HS-27A (cell line): ENCODE measurements around the gene PARD6G.
"Not testable (repeated sequence)": the region's sequence is repeated elsewhere in the genome, so short reads cannot be mapped to it uniquely, and the experiment has no call there.

Experiments
- DNase-seq: peaks from one replicate; pipeline ENCODE4 v3.0.0-alpha.2; 2012; ENCODE audit warnings: low read depth, missing footprints

PARD6G gene, protein sequence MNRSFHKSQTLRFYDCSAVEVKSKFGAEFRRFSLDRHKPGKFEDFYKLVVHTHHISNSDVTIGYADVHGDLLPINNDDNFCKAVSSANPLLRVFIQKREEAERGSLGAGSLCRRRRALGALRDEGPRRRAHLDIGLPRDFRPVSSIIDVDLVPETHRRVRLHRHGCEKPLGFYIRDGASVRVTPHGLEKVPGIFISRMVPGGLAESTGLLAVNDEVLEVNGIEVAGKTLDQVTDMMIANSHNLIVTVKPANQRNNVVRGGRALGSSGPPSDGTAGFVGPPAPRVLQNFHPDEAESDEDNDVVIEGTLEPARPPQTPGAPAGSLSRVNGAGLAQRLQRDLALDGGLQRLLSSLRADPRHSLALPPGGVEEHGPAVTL

DNA sequence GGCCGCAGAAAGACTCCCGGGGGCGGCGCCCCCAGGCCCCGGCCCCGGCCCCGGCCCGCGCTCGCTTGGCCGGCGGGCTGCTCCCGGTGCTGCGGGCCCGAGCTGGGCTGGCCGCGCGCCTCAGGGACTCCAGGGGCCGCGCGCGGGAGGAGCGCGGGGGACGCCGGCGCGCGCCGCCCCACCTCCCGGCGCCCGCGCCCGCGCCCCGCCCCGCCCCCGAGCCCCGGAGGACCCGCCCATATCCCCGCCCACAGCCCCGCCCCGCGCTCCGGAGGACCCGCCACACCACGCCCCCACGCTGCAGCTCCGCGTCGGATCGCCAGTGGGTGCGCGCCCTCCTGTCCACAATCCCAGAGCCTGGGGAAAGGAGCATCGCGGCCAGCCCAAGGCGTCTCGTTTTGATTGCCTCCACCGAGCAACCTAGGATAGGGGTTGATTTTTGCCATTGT is at the start of gene PARD6G:
Gene PARD6G (minus strand): TSS at position 122 of the 449 bp plus-strand sequence. CDS start 166 bp downstream, outside the sequence.
- DNase-seq: no peak

DNA sequence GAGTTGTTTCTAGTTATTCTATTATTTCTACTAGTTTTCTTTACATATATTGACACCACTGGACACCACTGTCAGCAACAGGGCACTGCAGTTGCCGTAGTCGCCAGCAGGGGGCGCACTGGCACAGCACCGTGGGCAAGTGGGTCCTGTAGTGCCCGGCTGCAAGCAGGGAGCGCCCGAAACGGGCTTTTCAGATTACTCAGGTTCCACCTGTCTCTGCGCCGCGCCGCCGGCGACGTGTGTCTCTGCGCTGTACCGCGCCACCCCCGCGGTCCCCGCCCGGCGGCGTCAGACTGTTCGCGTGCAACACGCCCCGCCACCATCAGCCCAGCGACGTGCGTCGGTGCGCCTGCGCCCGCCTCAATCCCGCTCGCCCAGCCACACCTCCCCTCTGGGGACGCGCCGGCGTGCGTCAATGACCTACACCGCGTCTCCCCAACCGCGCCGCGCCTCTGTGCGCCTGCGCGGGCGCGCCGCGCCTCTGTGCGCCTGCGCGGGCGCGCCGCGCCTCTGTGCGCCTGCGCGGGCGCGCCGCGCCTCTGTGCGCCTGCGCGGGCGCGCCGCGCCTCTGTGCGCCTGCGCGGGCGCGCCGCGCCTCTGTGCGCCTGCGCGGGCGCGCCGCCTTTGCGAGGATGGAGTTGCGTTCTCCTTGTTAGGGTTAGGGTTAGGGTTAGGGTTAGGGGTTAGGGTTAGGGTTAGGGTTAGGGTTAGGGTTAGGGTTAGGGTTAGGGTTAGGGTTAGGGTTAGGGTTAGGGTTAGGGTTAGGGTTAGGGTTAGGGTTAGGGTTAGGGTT is 15.1 kb upstream of the PARD6G start:
- not testable (repeated sequence) for DNase-seq

DNA sequence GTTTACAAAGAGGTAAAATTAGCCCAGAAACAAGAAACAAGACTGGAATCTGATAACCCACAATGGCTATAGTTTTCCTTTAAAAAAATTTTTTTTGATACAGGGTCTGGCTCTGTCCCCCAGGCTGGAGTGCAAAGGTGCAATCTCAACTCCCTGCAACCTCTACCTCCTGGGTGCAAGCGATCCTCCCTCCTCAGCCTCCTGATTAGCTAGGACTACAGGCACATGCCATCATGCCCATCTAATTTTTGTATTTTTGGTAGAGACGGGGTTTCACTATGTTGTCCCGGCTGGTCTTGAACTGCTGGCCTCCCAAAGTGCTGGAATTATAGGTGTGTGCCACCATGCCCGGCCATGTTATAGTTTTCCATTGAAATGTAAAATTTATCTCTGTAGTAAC is 12.3 kb upstream of the PARD6G start:
- no peak for DNase-seq

DNA sequence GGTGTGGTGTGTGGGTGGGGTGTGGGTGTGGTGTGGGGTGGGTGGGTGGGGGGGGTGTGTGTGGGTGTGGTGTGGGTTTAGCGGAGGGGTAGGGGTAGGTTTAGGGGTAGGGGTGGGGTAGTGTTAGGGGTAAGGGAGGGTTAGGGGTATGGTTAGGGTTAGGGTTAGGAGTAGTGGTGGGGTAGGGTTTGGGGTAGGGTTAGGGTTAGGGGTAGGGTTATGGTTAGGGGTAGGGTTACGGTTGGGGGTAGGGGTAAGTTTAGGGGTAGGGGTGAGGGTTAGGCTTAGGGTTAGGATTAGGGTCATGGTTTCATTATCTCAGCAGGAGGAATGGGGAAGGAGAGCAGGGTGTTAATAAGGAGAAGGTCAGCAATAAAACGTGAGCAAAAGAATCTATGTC is 11.3 kb upstream of the PARD6G start:
- no peak for DNase-seq

DNA sequence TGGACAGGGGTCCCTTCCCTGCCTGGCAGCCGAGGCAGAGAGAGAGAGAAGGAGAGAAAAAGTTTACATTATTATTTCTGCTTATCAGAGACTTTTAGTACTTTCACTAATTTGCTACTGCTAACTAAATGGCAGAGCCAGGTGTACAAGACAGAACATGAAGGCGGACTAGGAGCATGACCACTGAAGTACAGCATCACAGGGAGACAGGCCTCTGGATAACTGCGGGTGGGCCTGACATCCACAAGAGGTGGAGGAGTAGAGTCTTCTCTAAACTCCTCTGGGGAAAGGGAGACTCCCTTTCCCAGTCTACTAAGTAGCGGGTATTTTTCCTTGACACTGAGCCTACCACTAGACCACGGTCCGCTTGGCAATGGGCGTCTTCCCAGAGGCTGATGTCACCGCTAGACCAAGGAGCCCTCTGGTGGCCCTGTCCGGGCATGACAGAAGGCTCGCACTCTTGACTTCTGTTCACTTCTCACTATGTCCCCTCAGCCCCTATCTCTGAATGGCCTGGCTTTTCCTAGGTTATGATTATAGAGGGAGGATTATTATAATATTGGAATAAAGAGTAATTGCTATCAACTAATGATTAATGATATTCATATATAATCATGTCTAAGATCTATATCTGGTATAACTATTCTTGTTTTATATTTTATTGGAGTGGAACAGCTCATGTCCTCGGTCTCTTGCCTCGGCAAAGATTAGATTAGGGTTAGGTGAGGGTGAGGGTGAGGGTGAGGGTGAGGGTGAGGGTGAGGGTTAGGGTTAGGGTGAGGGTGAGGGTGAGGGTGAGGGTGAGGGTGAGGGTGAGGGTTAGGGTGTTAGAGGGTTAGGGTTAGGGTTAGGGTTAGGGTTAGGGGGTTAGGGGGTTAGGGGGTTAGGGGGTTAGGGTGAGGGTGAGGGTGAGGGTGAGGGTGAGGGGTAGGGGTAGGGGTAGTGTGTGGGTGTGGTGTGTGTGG is 10.5 kb upstream of the PARD6G start:
- DNase-seq: not testable (repeated sequence)

DNA sequence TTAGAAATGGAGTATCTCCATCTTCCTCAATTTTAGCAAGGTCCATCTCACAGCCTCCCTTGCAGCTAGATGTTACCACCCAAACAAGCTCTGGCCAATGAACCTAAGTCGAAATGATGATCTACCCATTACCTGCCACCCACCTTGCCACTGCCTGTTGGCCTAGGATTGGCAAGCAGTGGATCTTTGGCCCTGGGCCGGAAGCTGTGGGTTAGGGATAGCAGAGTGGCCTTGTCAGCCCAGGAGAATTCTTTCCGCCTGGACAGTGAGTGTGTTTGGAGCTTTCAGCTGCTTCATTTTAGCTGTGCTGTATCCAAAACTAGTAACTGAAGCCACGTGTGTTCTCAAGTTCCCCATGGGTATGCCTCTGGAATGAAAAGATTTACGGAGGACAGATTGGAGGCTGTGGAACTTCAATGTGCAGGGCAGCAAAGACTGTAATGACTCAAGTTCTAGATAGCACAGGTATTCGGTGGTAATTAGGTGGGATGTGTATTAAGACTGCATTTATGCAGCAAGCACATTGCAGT is 7.7 kb upstream of the PARD6G start:
- DNase-seq: no peak

DNA sequence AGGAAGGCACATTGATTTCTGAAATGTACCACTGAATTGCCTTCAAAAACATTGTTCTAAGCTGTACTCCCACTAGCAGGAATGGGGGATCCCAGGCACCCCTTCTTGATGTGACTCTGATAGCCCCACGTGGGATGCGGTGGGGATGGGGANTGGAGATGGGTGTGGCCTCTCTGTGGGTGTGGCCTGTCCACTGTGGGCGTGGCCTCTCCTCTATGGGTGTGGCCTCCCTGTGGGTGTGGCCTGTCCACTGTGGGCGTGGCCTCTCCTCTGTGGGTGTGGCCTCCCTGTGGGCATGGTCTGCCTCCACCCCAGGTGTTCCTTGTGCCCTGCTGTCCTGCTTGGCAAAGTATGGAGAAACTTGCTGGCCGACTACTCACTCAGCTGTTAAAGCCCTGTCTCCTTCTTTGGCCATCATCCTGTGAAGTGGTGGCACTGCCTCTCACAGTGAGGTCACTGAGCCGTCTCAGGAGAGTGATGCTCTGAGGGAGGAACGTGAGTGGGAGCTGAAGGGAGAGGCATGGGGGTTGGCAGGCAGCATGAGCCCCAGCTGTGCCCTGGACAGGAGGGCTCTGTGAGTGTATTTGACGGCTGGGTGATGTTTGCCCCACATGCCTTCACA is 6.7 kb upstream of the PARD6G start:
- DNase-seq: no peak

DNA sequence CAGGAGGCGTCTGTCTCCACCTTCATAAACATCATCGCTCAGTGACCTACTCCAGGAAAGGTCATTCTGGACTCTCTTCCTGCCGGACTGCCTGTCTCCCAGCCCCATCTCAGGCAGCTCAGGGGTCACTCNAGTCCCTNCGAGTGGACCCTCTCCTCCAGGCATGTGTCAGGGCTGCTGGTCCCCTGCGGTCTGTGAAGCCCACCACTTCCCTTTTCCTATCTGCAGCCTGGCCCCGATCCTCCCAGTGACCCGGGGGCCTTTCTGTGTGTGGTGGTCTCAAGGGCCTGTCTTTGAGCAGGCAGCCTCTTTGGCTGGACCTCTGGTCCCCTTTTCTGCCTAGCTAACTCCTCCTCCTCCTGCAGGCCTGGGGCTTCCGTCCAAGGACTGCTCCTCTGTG is 5.9 kb upstream of the PARD6G start:
- no peak for DNase-seq

DNA sequence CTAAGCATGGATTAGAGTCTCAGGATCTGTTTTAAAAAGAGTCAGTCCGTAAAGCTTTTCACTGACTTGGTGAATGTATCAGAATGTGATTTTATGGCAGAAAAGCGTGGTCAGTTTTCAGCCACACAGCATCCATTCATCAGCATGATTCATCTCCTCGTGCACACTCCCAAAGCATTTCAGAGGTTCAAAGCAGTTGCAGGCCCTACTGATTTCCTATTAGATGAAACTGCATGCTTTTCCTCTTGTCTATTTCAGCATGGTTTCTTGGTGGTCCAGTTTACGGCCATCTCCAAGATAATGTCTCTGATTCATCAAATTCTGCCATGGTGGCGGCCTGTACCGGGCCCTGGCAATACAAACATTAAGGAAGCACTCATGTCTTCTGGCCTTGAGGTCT is 4.8 kb upstream of the PARD6G start:
- DNase-seq: no peak

DNA sequence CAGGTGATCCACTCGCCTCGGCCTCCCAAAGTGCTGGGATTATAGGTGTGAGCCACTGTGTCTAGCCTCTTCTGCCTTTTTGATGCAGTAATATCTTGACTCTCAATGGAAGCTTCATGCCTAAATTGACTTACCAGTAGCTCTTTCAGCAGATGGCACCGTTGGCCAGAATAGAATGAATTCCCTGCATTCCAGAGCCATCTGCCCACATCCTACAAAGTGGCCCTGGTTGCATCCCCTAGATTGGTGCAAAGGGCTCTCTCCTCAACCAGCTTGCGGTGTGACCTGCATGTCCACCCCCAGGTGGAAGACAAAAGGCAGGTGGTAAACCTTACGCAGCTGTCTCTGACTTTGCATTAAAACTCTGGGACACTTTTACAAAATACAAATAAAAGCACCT is 4.4 kb upstream of the PARD6G start:
- no peak for DNase-seq

DNA sequence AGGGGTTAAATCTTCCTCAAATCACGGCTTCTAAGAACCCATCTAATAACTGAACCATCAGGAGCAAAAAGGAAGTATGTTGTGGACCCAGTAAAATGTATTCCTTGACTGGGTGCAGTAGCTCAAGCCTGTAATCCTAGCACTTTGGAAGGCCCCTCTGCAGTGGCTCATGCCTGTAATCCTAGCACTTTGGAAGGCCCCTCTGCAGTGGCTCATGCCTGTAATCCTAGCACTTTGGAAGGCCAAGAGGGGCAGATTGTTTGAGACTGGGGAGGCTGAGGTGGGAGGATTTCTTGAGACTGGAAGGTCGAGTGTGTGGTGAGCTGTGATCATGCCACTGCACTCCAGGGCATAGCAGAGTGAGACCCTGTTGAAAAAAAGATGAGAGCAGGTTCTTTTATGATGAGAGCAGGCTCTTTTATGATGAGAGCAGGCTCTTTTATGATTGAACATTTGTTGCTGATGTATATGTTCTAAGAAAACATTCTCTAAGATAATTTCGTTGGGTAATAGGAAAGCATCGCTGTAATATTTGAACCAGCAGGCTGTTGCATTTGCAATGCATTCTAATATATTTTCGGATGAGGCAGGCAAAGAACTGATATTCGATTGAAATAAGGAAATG is 3.5 kb upstream of the PARD6G start:
- DNase-seq: no peak

DNA sequence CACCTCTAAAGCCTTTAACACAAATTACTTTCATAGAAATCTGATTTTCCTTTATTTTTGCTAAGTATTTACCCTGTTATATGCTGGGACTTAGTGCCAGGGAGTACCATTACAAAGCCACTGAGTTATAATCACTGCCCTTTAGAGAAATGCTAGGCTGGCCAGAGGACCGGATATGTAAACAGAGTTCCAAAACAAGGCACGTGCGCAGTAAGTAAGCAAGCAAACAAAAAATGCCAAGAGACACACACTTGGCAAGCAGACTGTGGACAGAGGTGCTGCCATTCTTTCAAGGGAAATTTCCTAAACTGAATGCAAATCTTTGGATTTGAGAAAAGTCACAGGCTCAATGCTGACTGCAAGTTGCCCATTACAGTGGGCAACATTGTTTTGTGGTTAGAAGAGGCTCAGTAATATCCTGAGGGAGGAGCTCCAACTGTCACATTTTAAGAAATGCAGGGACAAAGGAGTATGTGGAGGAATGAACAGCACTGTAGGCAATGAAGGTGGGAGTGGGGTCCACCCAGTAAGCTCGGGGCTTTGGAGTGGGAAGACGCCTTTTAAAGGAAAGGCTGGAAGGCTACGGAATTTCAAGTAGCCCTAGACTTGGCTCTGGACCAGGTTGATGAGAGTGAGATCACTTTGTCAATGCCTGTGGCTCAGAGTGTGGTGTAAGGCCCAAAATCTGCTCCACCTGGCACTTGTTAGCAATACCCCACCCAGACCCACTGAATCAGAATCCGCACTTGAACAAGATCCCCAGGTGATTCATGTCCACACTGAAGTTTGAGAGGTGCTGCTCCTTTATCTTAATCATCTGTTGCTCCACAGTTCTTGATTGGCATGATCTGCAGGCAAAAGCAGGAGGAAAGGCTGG is 2.1 kb upstream of the PARD6G start:
- no peak for DNase-seq

DNA sequence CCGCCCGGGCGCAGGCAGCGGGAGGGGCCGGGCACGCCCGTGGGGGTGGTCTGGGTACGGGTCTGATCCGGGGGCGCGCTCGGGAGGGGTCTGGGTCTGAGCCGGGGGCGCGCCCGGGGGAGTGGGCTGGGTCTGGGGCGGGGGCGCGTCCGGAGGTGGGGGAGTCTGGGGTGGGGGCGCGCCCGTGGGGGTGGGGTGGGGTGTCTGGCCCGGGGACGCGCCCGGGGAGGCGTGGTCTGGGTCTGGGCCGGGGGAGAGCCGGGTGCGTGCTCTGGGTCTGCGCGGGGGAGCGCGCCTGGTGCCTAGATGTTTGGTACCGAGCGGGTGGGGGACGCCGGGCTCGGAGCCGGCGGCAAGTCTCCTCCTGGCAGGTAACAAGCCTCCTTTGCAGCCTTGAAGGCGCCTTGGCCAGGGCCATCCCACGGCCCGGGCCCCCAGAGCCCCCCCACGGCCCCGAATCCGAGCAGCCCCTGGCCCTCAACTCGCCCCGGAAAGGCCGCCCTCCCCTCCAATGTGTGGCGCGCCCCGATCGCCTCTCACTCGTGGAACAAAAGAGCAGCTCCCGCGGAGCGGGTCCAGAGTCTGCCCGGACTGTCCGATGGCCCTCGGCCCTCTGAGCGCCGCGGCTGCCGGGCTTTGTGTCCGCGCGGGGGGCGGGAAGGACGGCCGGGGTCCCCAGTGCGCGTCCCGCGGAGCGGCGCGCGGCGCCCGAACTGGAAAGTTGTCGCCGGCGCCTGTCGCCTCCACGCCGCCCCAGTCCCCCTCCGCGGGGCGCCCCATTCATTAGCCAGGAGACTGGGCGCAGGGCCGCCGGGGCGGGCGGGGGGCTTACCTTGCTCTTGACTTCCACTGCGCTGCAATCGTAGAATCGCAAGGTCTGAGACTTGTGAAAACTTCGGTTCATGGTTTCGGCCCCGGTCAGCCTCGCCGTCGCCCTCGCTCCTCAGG is 595 bp downstream of the PARD6G start:
- DNase-seq: no peak

DNA sequence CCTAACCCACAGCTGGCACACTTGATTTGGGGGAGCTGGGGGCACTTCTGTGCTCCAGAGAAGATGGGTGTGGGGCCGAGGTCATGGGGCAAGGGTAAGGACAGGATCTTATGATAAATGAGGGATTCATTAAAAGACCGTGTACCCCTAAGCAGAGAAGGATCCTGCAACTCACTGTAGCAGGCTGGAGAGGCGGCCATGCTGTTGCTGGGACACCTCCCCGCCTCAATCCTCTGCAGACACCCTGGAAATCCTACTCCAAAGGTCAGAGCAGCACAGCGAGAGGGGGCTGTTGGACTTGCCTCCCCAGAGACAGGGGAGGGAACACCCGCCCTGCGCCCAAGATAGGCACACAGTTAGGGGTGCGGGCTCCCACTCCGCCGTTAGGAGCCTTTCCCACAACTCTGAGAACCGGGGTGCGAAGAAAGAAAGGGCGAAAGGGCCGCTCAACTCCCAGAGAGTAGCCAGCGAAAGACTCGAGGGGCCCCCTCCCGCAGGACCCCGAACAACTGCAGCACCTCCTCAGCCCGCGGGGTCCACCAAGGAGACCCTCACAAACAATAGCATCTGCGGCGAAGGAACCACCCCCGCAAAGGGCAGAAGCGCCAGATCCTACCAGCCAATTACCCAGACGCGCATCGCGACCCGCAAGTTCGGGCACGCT is 1.4 kb downstream of the PARD6G start:
- no peak for DNase-seq

DNA sequence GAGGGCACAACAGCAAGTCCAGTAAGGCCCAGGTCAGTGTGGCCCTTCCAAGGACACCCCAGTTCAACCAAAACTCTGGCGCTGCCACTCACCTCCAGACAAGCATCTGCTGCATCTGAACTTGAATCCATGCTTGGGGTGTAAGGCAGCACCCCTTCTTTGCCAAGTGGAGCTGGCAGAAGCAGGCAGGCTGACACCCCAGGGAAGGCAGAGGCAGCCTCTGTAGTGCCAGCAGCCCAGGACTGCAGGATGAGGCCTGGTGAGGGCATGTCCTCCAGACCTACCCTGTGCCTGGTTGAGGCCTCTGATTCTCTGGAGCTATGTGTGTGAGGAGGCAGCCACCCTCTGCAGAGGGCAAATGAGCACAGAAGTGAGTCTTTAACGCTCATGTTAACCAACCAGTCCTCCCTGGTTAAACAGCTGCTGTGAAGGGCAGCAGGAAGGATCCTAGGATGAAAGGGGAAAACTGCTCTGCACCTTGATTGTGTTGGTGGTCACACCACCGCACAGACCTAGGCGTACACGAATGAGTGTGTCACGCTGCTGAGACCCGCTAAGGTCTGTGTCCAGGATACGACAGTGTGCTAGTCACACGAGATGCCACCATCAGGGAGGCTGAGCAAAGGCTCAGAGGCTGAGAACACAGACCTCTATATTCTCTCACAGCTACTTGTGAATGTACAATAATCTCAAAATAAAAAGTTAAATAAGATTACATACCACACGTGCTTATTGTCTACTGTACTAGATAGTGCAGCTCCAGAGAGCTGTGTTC is 2.2 kb downstream of the PARD6G start:
- DNase-seq: no peak

DNA sequence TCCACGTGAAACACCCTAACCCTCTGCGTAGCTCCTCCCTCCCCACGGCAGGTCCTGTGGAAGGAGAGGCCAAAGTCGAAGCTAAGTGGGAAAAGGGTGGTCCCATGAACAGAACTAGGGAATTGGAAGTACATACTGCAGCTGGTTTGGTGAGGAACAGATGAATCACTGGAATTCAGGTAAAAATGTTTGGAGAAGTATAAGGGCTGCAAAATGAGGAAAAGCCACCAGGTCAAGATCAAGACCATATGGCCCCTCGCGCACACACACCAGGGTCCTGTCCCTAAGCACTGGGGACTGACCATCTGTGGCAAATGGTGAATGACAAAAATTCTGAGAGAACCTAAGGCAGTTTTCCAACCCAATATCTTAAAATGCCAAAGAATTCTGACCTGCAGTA is 3.1 kb downstream of the PARD6G start:
- DNase-seq: no peak

DNA sequence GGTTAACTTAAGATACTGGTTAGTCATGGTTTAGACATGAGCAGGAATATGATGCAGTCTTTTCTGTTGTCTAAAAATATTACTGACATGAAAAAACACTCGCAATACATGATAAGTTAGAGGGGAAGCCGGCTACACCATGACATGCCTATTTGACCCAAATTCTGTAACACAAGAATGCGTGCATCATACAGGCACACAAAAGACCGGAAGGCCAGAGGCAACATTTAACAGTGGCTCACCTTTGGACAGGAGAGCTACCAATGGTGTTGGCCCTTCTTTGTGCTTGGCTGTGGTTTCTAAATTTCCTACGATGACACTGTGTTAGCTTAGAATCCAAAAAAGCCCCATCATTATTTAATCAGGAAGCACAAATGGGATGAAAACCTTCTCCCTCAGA is 4.1 kb downstream of the PARD6G start:
- DNase-seq: no peak
